Activated CD8-positive, alpha-beta T cell treated with anti-CD3 and anti-CD28 coated beads for 36 hours (primary cell): ENCODE results near the gene TBXT. TPM values are rescaled to one million over a fixed set of nuclear protein-coding genes. Genes with fewer than 3 reads are reported as not detected.

Source experiments
- ATAC-seq: fragments of 200-7000 bp; cut with Tn5 transposase; one replicate; pipeline ENCODE4 v1.10.0; 2021; ENCODE audit warnings: mild to moderate bottlenecking, moderate library complexity
- CTCF ChIA-PET: fragments of 350-600 bp; sonication (Branson Sonifier 250); formaldehyde crosslinking; loops from one replicate; lab custom pipeline; 2021; ENCODE audit warnings: antibody characterized with exemption; lab: Charles Lee
- POLR2A ChIA-PET: fragments of 350-600 bp; sonication (Branson Sonifier 250); formaldehyde crosslinking; loops from one replicate; lab custom pipeline; 2021; ENCODE audit warnings: antibody characterized with exemption; lab: Charles Lee
- DNase-seq: peaks from one replicate; pipeline ENCODE4 v3.0.0-alpha.2; 2020
- H3K27ac Mint-ChIP-seq: one replicate; pipeline ENCODE4 v1.8.0; 2021; ENCODE audit warnings: mild to moderate bottlenecking, mixed read lengths
- H3K27me3 Mint-ChIP-seq: one replicate; pipeline ENCODE4 v1.8.0; 2021; ENCODE audit warnings: mixed read lengths
- H3K36me3 Mint-ChIP-seq: one replicate; pipeline ENCODE4 v1.8.0; 2021; ENCODE audit warnings: low read depth, mixed read lengths
- H3K4me1 Mint-ChIP-seq: one replicate; pipeline ENCODE4 v1.8.0; 2021; ENCODE audit warnings: low read depth, mixed read lengths
- H3K4me3 Mint-ChIP-seq: one replicate; pipeline ENCODE4 v1.8.0; 2021; ENCODE audit warnings: mild to moderate bottlenecking, moderate library complexity, mixed read lengths
- H3K9me3 Mint-ChIP-seq: one replicate; pipeline ENCODE4 v1.8.0; 2021; ENCODE audit warnings: mixed read lengths
- intact Hi-C: fragments of 100-400 bp; cut with micrococcal nuclease; formaldehyde crosslinking; loops from one replicate; pipeline ENCODE4 v1.10.0; 2022
- total RNA-seq, 2 experiments: library from RNA; stranded (reverse); gene quantifications; one replicate each; pipeline ENCODE4 v1.2.3, GENCODE V29; 2021
- TF ChIP-seq, protein P1 (sequence below): fragments of 200-600 bp; IDR thresholded peaks from one replicate; pipeline ENCODE4 v1.8.0; 2022; ENCODE audit warnings: antibody characterized with exemption, mild to moderate bottlenecking

TBXT gene, protein sequence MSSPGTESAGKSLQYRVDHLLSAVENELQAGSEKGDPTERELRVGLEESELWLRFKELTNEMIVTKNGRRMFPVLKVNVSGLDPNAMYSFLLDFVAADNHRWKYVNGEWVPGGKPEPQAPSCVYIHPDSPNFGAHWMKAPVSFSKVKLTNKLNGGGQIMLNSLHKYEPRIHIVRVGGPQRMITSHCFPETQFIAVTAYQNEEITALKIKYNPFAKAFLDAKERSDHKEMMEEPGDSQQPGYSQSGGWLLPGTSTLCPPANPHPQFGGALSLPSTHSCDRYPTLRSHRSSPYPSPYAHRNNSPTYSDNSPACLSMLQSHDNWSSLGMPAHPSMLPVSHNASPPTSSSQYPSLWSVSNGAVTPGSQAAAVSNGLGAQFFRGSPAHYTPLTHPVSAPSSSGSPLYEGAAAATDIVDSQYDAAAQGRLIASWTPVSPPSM
- total RNA-seq = not detected

DNA sequence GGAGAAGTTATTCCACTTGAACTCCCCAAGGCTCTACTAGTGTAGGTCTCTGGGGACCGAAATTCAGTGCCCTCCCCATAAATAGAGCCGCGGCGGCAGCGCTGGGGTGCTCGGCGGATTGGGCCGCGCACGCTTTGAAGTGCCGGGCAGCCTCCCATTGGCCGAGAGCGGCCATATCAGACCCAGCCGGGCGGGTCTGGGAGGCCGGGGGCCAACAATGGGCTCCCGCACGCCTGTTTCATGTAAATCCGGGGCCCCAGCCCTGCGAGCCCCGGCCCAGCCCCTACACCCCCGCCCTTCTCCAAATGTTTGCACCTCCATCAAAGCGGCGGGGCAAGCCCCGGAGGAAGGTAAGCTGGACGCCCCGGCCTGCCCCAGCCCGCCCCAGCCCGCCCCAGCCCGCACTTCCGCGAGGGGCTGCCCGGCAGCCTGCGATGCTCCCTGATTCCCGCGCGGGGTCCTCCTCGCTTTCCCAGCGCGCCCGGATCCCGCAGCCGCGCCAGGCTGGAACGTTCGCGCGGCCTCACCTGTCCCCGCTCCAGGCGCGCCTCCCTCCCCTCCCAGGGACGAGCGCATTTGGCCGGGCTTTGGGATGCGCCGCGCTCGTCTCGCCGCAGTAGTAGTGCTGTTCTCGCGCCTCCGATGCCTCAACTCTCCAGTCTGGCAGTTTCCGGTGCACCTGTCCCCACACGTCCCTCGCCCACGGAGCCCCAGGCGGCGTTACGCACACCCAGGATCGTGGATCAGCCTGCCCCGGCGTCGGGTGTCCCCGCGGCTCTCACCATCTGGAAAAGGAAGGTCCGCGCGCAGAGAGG lies at the start of gene TBXT:
TBXT (minus strand) TSS at position 51 of the 815 bp plus-strand sequence. CDS start 260 bp downstream, outside the sequence.
- CTCF ChIA-PET = no interaction called here
- Mint-ChIP-seq H3K4me1 (peaks cover 6% of the 10 kb centered on the region), H3K27ac (no peak within 1 kb of the TSS), H3K36me3 (no peaks in the 10 kb centered on the region), H3K9me3 (no peaks in the 10 kb centered on the region), H3K4me3 (peak within 1 kb of the TSS; percentile 60), H3K27me3 (peaks cover 62% of the 10 kb centered on the region)
- TF ChIP-seq, protein P1, sequence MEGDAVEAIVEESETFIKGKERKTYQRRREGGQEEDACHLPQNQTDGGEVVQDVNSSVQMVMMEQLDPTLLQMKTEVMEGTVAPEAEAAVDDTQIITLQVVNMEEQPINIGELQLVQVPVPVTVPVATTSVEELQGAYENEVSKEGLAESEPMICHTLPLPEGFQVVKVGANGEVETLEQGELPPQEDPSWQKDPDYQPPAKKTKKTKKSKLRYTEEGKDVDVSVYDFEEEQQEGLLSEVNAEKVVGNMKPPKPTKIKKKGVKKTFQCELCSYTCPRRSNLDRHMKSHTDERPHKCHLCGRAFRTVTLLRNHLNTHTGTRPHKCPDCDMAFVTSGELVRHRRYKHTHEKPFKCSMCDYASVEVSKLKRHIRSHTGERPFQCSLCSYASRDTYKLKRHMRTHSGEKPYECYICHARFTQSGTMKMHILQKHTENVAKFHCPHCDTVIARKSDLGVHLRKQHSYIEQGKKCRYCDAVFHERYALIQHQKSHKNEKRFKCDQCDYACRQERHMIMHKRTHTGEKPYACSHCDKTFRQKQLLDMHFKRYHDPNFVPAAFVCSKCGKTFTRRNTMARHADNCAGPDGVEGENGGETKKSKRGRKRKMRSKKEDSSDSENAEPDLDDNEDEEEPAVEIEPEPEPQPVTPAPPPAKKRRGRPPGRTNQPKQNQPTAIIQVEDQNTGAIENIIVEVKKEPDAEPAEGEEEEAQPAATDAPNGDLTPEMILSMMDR = no peak
- intact Hi-C loops = no loop called here
- ATAC-seq (peak; percentile 47), DNase-seq (peak; percentile 32)
- POLR2A ChIA-PET = no interaction called here

DNA sequence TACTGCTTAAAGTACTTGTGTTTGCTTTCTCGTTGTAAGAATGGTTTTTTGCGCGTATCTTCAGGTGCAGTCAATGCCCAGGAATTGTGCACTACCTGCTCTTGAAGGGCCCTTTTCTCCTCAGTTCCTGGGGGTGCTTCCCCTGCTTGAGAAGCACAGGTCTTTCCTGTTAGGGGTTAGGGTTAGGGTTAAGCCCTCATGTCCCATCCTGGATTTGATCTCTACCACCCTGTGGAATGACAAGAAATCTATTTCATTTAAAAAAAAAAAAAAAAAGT lies 39.6 kb upstream of the TBXT start:
- Mint-ChIP-seq H3K4me1 (peaks cover 9% of the 10 kb centered on the region), H3K9me3 (peaks cover 3% of the 10 kb centered on the region), H3K36me3 (no peaks in the 10 kb centered on the region), H3K27me3 (peaks cover 6% of the 10 kb centered on the region), H3K4me3 (peak overlapping the region; percentile 51), H3K27ac (no peak overlapping the region)
- DNase-seq (no peak), ATAC-seq (peak; percentile 13)
- intact Hi-C loops = no loop called here
- ChIA-PET CTCF (no interaction called here), POLR2A (no interaction called here)
- TF ChIP-seq, protein P1 = no peak

DNA sequence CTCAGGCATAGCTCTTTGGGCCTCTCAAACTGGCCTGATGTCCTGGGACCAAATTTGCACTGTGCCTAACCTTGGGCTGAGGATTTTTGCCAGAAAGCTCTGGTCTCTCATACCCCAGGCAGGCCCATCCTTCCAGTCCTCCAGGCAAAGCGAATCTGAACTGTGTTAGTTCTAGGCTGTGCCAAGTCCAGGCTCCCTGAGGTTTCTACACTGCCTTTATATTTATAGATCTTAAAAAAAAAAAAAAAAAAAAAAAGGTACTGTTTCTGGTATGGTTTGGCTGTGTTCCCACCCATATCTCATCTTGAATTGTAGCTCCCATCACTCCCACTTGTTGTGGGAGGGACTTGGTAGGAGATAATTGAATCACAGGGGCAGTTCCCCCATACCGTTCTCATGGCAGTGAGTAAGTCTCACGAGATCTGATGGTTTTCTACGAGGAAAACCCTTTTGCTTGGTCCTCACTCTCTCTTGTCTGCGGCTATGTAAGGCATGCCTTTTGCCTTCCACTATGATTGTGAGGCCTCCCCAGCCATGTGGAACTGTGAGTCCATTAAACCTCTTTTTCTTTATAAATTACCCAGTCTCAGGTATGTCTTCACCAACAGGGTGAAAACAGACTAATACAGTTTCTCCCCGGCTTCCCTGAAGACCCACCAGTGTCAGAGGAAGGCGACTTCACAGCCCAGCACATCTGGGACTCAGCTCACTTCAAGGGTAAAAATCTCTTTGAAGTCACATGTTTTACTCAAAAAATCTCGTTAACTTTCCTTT lies 39.0 kb upstream of the TBXT start:
- intact Hi-C loops = no loop called here
- POLR2A ChIA-PET = interaction anchor here (0.7 to 0.8 kb wide), 2 partner anchors 9 to 27 kb away, joined by 3 read pairs; no protein-coding TSS in a partner anchor
- peak; percentile 82 for ATAC-seq
- no peaks in the 10 kb centered on the region for H3K36me3 Mint-ChIP-seq
- H3K4me3 Mint-ChIP-seq = peak overlapping the region; percentile 51
- peaks cover 3% of the 10 kb centered on the region for H3K9me3 Mint-ChIP-seq
- peaks cover 6% of the 10 kb centered on the region for H3K27me3 Mint-ChIP-seq
- TF ChIP-seq, protein P1 = no peak
- H3K4me1 Mint-ChIP-seq = peaks cover 13% of the 10 kb centered on the region
- H3K27ac Mint-ChIP-seq = no peak overlapping the region
- CTCF ChIA-PET = no interaction called here
- peak; percentile 20 for DNase-seq

DNA sequence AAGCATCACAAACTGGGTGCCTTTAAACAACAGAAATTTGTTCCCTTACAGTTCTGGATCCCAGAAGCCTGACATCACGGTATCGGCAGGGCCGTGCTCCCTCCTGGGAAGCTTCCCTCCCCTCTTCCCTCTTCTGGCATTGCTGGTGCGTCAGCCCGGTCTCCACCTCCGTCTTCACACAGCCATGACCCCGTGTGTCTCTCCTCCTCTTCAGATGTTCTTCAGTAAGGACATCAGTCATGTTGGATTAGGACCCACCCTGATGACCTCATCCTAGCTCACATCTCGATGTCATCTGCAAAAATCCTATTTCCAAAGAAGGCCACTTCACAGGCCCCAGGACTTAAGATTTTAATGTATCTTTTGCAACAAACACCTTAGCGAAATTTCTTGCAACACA lies 38.4 kb upstream of the TBXT start:
- H3K36me3 Mint-ChIP-seq = no peaks in the 10 kb centered on the region
- peaks cover under 1% of the 10 kb centered on the region for H3K9me3 Mint-ChIP-seq
- peaks cover 14% of the 10 kb centered on the region for H3K4me1 Mint-ChIP-seq
- ChIA-PET CTCF (no interaction called here), POLR2A (interaction anchor here (0.7 to 0.8 kb wide), 2 partner anchors 8 to 27 kb away, joined by 3 read pairs; no protein-coding TSS in a partner anchor)
- H3K27me3 Mint-ChIP-seq = peaks cover 6% of the 10 kb centered on the region
- H3K4me3 Mint-ChIP-seq = no peak overlapping the region
- H3K27ac Mint-ChIP-seq = no peak overlapping the region
- TF ChIP-seq, protein P1 = no peak
- intact Hi-C loops = no loop called here
- DNase-seq = no peak
- ATAC-seq = no peak
